Stimulated activated CD8-positive, alpha-beta memory T cell treated with anti-CD3 and anti-CD28 coated beads, Interleukin-15, amount 100 ng/mL, for 24 hours (primary cell): Measurements from ENCODE around the gene KCNQ5.
"Not testable (repeated sequence)": the region's sequence is repeated elsewhere in the genome, so short reads cannot be mapped to it uniquely, and the experiment has no call there.

ENCODE experiments used
- DNase-seq: peaks from one replicate; pipeline ENCODE4 v3.0.0-alpha.2; 2020; ENCODE audit warnings: low read depth

The KCNQ5 gene

DNA sequence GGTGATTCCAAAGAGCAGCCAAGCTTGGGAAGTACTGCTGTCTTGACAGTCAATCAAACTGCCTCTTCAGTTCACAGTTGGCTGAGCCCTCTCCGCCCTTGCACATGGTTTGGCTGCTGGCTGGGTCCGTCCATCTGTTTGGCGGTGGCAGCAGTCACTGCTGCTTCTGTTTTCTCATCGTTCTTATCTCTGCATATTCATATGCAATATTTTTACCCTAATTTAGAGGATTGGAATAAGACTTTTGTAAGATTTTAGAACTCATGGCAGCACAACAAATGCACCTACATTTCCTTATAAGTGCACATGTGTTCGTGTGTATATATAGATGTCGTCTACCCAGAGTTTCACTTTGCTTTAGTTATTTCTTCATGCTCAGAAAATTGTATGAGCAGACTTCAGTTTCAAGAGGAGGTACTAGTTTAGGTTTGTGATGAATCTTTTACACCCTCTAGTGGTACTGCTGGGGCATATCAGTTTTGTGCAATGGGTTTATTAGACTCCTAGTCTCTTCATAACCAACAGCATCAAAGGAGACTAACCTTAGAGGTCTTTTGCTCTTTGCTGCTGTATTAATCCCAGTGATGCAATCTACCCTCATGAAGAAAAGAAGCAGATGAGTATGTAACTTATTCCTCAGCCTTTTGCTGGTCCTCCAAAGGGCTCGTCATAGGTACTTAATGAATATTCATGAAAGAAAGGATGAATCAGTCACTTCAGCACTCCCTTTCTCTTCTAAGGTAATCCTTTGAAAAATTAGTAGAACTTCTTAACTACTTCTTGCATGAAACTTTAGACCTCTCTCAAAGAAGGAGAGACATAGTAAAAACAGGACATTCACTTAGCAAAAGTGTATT lies 559.1 kb downstream of the KCNQ5 start:
- DNase-seq = no peak

DNA sequence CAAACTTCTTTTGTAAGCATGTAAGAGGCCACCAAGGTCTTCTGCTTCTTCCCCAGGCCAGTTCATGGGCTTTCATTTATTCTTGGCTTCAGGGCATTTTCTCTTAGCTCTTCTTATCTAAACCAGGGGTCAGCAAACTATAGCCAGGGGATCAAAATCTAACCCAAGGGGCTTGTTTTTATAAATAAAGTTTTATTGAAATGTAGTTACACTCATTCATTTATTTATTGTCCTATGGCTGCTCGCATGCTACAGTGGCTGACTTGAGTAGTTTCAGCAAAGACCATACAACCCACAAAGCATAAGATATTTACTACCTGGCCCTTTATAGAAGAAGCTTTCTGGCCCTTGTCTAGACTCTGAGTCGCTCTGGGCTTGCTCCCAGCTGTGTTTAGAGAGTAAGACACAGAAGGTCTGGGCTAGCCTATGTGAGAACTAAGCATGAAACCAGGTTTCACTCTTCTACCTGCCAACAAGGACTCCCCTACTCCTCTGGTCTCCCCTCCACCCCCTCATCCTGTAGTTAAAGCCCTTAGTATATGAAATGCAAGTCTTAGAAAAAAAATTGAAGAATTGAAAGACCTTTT lies 560.2 kb downstream of the KCNQ5 start:
- DNase-seq = no peak

DNA sequence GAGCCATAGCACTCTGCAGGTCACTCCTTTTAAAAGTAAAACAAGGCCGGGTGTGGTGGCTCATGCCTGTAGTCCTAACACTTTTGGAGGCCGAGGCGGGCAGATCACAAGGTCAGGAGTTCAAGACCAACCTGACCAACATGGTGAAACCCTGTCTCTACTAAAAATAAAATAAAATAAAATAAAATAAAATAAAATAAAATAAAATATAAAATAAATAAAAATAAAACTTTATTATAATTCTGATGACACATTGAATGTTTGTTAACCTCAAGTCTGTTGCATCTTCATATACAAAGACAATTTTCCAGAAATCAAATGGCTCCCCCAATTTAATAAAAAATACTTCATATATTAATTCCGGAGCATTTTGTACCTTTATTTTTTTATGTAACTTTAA lies 571.4 kb downstream of the KCNQ5 start:
- DNase-seq = not testable (repeated sequence)

DNA sequence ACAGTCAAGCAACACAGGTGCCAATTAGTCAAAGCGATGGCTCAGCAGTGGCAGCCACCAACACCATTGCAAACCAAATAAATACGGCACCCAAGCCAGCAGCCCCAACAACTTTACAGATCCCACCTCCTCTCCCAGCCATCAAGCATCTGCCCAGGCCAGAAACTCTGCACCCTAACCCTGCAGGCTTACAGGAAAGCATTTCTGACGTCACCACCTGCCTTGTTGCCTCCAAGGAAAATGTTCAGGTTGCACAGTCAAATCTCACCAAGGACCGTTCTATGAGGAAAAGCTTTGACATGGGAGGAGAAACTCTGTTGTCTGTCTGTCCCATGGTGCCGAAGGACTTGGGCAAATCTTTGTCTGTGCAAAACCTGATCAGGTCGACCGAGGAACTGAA lies 572.9 kb downstream of the KCNQ5 start:
- DNase-seq = no peak

DNA sequence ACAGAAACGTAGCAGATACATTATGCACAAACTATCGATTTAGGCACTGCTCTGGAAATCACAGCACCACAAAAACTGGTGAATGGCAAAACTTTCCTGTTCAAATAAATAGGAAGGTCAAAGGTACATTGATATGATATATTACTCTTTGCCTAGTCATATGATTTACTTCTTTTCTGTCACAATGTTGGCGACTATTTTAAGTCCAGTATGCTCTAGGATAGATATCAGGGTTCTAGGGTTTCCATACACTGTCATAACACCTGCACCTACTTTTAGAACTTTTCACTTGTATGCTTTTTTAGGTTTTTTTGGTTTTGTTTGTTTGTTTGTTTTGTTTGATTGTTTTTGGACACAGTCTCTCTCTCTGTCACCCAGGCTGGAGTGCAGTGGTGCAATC lies 578.4 kb downstream of the KCNQ5 start:
- no peak for DNase-seq

DNA sequence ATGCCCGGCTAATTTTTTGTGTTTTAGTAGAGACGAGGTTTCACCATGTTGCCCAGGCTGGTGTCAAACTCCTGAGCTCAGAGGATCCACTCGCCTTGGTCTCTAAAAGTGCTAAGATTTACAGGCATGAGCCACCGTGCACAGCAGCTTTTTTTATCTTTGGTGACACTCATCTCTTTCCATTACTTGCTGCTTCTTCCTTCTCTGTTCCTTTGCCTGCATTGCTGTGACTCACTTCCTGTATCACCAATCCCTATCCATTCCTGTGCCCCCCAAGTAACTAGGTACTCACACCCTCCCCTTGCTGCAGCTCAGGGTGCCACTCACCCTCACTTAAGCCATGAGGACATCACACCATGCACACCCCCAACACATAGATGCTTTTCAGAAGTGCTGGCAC lies 578.9 kb downstream of the KCNQ5 start:
- DNase-seq = no peak

DNA sequence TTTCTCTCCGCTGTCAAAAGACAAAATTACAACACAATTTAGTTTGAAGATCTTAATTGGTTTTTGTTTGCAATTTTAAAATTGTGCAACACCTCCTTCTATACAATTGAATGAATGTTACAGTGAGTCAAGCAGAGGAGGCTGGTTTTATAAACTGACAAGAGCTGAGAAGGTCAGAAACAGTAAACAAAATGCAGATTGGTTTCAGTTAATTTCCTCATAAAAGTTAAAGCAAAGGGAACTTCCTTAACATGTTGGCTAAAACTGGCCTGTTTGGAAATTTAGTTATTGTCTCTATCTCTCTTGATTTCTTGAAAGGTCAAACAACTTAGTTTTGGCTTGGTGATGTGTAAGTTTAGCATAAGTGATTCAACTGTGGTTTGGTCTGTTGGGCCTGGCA lies 581.2 kb downstream of the KCNQ5 start:
- no peak for DNase-seq

DNA sequence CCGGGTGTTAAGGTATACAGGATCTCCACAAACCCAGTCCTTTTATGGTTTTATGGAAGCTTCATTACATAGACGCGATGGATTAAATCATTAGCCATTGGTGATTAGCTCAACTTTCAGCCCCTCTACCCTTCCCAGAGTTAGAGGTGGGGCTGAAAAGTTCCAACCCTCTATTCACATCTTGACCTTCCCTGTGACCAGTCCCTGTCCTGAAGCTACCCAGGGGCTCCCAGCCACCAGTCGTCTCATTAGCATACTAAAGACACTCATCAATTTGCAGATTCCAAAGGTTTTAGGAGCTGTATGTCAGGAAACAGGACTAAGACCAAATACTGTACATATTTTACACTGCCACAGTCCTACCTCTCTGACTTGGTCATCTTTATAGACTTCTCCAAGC lies 582.4 kb downstream of the KCNQ5 start:
- DNase-seq = no peak

DNA sequence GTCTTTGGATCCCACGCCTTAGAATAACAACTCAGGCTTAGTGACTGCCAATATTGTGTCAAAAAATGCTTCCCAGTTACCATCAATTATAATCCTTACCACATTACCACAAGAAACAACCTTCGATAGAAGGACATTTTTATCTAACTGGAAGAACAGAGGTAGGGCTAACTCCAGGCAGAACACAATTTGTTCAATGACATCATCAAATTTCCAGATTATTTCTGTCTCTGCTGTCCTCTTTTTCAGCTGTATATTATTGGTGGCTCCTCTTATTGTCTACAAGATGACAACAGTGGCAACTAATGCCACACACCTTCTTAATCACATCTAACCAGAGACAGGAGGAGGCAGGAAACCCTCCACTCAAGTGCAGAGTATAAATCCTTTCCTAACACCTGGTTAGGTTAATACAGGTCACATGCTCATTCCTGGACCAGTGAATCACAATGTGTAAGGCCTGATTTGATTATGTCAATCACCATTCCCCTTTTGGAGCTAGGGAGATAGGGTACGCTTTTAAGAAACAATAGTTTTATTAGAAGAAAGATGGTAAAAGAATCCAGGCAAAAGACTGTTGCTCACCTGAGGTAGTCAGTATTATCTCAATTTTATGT lies 585.5 kb downstream of the KCNQ5 start:
- no peak for DNase-seq

DNA sequence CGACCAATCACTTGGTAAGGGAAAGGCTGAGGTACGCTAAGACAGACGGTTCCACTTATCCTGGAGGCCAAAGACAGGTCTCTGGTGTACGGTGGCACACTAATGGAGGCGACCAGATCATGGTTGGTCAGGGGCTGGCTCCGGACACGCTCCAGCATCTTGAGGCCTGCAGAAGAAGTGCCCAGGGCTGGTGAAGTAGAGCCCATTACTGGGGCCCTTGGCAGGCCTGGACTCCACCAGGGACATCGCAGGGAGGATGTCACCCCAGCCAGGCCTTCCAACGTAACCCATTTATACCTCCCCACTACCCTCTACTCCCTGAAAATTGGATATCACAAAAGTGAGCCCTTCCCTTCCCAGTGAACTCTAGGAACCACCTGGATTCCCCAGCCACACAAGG lies 587.3 kb downstream of the KCNQ5 start:
- no peak for DNase-seq

DNA sequence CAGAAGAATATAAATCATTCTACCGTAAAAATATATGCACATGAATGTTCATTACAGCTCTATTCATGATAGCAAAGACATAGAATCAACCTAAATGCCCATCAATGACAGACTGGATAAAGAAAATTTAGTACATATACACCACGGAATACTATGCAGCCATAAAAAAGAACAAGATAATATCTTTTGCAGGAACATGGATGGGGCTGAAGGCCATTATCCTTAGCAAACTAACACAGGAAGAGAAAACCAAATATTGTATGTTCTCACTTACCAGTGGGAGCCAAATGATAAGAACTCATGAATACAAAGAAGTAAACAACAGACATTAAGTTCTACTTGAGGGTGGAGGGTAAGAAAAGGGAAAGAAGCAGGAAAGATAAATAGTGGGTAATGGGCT lies 595.0 kb downstream of the KCNQ5 start:
- no peak for DNase-seq

DNA sequence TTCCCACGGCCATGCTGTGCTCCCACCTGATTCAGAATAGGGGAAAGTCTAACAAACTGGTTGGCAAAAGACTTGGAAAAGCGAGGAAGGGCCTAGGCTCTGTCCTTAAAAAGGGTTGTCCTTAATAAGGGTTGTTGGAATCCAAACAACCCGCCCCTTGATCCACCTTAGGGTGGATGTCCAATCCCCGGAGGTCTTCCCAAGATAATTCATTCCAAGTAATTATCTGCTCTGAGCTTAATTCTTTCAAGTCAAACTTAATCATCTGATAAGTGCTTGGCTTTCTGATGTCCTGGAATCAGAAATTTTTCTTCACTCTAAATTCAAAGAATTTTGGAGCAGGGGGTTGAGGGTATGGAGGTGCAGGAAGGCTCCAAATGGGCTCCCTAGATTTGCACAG lies 603.5 kb downstream of the KCNQ5 start, which contains the start of gene KHDC1L:
Gene KHDC1L, minus strand, starts transcription at position 101 of the 400 bp plus-strand sequence. Its CDS starts 88 bp downstream, at position 13.
- DNase-seq = no peak

DNA sequence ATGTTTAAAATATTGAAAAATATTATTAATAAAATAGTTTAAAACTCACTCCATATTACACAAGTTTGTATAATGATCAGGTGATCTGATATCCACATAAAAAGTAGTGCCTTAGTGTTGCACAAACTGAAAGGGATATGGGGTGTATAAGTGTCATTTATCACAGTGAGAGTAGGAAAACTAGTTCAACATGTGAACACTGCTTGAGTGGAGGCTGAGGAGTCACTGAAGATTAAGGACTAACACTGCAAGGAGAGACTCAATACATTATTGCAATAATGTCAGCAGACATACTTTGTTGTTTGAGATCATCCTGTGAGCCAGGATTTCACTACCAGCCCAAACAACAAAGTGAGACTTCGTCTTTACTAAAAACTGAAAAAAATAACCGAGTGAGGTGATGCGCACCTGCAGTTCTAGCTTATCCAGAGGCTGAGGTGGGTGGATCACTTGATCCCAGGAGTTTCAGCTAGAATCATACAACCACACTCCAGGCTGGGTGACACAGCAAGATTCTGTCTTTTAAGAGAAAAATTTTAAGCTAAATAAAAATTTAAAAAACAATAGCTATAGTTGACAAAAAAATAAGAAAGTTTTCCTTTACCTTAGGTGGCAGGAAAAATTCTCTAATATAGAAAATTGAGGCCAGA lies 605.9 kb downstream of the KCNQ5 start:
- DNase-seq = no peak

DNA sequence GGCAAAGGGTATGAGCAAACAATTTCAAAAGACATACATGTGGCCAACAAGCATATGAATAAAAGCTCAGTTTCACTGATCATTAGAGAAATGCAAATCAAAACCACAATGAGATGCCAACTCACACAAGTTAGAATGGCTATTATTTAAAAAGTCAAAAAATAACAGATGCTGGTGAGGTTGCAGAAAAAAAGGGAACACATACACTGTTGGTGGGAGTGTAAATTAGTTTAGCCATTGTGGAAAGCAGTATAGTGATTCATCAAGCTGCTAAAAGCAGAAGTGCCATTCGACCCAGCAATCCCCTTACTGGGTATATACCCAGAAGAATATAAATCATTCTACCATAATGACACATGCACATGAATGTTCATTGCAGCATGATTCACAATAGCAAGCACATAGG lies 610.1 kb downstream of the KCNQ5 start:
- no peak for DNase-seq

DNA sequence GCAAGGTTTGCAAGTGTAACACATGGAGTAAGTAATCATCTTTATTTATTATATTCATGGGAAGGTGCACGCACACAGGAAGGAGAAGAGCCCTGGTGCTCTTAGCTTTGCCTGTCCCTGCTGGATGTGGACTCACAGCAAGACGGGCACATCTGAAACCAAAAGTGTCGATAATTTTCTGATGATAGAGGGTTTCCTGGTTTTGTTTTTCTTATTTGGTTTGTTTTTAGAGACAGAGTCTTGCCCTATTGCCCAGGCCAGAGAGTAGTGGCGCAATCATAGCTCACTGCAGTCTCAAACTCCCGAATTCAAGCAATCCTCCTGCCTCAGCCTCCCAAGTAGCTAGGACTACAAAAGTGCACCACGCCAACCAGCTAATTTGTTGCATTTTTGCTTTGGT lies 611.2 kb downstream of the KCNQ5 start:
- no peak for DNase-seq

DNA sequence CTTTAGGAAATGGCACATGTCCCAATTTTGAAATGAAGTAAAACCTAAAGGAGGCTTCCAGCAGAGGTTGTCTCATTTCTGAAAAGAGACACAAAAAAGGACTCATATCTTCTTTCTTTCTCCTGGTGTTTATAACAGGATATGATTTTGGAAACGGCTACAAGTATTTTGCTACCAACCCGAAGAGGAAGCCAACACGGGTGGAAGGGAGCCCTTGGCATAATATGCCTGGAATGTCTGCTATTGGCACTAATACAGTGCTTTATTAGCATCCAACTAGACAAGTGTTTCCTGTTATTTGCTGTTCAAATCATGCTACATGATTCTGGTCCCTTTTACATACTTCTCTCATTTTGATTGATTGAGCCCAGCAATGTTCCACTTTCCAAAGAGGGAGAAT lies 612.1 kb downstream of the KCNQ5 start:
- not testable (repeated sequence) for DNase-seq

DNA sequence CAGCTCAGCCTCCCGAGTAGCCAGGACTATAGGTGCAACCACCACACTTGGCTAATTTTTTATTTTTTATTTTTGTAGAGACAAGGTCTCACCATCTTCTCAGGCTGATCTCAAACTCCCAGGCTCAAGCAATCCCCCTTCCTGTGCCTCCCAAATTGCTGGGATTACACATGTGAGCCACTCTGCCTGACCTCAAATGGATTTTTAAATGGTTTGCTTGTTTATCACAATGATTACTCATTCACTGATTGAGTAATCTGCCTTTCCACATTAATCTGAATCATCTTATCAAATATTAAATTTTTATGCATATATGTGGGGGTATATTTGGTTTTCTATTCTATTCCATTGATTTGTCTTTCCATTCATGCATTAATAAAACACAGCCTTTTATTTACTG lies 612.9 kb downstream of the KCNQ5 start:
- no peak for DNase-seq

DNA sequence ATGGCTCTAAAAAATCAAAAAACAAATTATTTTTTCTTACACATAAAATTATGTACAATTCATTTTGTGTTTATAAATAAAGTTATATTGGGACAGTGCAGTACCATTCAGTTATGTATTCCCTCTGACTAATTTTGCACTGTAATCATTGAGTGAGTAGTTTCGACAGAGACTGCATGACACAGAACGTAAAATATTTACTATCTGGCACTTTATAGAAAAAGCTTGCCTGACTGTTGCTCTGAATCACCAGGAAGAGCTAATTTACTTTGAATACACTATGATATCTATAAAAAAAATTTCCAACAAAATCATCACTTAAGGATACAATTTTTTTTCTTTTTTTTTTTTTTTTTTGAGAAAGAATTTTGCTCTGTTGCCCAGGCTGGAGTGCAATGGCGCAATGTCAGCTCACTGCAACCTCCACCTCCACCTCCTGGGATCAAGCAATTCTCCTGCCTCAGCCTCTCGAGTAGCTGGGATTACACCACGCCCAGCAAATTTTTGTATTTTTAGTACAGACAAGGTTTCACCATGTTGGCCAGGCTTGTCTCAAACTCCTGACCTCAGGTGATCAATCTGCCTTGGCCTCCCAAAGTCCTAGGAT lies 614.4 kb downstream of the KCNQ5 start:
- no peak for DNase-seq

DNA sequence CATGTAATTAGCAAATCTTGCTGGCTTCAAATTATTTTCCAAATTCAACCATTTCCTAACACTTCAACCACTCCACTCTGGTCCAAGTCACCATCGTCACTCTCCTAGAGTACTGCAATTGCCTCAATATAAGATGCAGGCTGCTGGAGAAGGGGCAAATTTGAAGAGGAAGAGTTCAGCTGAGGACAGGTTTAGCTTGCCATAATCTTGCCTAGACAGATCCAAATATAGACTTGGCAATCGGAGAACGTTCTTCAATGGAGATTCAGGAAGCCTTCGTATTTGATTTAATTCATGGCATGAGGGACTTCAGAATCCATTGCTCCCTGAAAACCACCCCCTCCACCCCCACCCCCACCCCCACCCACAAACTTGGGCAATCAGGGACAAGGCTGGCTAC lies 618.9 kb downstream of the KCNQ5 start:
- no peak for DNase-seq

DNA sequence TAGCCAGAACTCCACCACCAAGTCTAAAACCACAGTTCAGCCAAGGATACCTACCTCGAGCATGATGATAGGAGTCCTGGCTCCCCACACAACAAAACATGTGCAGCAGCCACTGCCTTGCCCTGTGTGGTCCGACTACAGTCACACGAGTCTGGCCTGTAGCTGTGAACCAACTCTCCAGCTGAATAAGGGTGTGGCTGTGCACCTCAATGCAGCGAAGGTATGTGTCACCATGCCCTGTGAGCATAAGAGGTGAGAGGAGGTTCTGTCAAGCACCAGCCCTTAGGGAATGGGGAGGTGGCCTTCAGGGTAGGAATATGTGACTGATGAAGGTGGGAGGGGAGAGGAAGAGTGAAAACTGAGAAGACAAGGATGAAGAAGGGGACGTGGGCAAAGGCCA lies 620.1 kb downstream of the KCNQ5 start:
- DNase-seq = no peak
